ENCODE results near the gene PLAAT3. TPM values are rescaled to one million over a fixed set of nuclear protein-coding genes. Genes with fewer than 3 reads are reported as not detected.

Gene PLAAT3
- total and polyA plus RNA-seq, 4 donors: 13.4 to 90.1 (median 54.3) TPM

DNA sequence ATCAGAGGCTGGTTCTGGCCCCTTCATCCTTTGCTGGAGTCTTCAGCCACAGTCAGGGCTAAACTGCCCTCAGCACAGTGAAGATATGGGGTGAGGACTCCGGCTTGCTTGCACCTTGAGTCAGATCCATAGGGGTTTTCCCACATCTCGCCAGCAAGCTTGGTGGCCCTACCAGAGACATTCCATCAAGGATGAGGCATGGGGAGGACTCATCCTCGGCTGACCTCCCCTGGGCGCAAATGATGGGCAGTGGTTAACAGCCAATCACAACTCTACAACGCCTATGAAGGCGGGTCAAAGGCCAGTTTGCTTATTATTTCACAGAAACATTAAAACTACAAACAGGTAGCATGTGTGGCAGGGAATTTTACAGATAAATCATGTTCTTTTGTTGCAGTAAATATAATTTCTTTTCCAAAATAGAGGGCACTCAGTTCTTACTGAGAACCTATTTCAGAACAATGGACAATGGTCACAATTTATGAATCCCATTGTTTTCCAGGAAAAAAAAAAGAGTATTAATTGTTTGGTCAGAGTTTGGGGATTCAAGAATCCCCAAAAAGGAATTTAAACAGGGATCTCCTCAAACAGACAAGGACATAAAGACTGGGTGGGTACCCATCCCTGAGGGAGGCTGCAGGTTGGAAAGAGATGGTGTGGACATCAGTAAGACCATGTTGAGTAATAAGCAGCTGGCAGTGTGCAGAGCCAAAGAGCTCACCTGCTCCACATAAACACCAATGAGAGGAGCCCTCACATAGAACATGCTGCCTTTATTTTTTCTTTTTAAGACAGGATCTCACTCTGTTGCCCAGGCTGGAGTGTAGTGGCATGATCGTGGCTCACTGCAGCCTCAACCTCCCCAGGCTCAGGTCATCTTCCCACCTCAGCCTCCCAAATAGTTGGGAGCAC, 14.8 kb downstream of the PLAAT3 start:
- TF ChIP-seq, protein P1, sequence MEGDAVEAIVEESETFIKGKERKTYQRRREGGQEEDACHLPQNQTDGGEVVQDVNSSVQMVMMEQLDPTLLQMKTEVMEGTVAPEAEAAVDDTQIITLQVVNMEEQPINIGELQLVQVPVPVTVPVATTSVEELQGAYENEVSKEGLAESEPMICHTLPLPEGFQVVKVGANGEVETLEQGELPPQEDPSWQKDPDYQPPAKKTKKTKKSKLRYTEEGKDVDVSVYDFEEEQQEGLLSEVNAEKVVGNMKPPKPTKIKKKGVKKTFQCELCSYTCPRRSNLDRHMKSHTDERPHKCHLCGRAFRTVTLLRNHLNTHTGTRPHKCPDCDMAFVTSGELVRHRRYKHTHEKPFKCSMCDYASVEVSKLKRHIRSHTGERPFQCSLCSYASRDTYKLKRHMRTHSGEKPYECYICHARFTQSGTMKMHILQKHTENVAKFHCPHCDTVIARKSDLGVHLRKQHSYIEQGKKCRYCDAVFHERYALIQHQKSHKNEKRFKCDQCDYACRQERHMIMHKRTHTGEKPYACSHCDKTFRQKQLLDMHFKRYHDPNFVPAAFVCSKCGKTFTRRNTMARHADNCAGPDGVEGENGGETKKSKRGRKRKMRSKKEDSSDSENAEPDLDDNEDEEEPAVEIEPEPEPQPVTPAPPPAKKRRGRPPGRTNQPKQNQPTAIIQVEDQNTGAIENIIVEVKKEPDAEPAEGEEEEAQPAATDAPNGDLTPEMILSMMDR (IDR thresholded peaks at IDR 0.05; ENCODE audit: low read depth, low read length, missing input control): no peak
- TF ChIP-seq FOXA2 (IDR thresholded peaks at IDR 0.05): no peak
- TF ChIP-seq RXRA (IDR thresholded peaks at IDR 0.05): no peak
- TF ChIP-seq, protein P2, sequence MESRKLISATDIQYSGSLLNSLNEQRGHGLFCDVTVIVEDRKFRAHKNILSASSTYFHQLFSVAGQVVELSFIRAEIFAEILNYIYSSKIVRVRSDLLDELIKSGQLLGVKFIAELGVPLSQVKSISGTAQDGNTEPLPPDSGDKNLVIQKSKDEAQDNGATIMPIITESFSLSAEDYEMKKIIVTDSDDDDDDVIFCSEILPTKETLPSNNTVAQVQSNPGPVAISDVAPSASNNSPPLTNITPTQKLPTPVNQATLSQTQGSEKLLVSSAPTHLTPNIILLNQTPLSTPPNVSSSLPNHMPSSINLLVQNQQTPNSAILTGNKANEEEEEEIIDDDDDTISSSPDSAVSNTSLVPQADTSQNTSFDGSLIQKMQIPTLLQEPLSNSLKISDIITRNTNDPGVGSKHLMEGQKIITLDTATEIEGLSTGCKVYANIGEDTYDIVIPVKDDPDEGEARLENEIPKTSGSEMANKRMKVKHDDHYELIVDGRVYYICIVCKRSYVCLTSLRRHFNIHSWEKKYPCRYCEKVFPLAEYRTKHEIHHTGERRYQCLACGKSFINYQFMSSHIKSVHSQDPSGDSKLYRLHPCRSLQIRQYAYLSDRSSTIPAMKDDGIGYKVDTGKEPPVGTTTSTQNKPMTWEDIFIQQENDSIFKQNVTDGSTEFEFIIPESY (IDR thresholded peaks at IDR 0.05): no peak
- no peak for TF ChIP-seq HNF4G (IDR thresholded peaks at IDR 0.05)
- no peak for TF ChIP-seq RAD21 (IDR thresholded peaks at IDR 0.05)
- TF ChIP-seq YY1 (IDR thresholded peaks at IDR 0.05): no peak
- TF ChIP-seq, protein P3, sequence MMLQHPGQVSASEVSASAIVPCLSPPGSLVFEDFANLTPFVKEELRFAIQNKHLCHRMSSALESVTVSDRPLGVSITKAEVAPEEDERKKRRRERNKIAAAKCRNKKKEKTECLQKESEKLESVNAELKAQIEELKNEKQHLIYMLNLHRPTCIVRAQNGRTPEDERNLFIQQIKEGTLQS (IDR thresholded peaks at IDR 0.05): no peak
- TF ChIP-seq, protein P4, sequence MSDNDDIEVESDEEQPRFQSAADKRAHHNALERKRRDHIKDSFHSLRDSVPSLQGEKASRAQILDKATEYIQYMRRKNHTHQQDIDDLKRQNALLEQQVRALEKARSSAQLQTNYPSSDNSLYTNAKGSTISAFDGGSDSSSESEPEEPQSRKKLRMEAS (IDR thresholded peaks at IDR 0.05): no peak
- no peak for TF ChIP-seq GABPA (IDR thresholded peaks at IDR 0.05 in 1 of 2, conservative IDR thresholded peaks at IDR 0.05 in 1 of 2)
- TF ChIP-seq NR2F2 (IDR thresholded peaks at IDR 0.05): no peak
- TF ChIP-seq HNF4A (conservative IDR thresholded peaks at IDR 0.05): no peak
- no peak for DNase-seq (ENCODE audit: low spot score)
- Histone ChIP-seq H3K4me3 (ENCODE audit: low read depth in 1 of 3, low read length in 3 of 3) (no peak overlapping the region), H3K27me3 (ENCODE audit: control insufficient read depth in 4 of 4, insufficient read depth in 4 of 4, low read length in 3 of 4) (no peaks in the 10 kb centered on the region), H3K36me3 (ENCODE audit: control insufficient read depth in 4 of 4, insufficient read depth in 3 of 4, low read depth in 1 of 4, low read length in 3 of 4) (peaks cover 0 to 16% (median 10%) of the 10 kb centered on the region in 4 donors), H3K27ac (ENCODE audit: low read depth in 1 of 2, low read length in 2 of 2) (no peak overlapping the region), H3K4me1 (ENCODE audit: control insufficient read depth in 4 of 4, insufficient read depth in 4 of 4, low read length in 3 of 4) (peaks cover 0 to 5% (median 2%) of the 10 kb centered on the region in 4 donors), H3K9me3 (ENCODE audit: control insufficient read depth in 4 of 4, low read length in 3 of 4) (no peaks in the 10 kb centered on the region), H3K9ac (ENCODE audit: low read depth in 1 of 2, low read length in 2 of 2) (no peak overlapping the region)
- 92% methylated on average over 7 of the region's 7 CpGs for WGBS

DNA sequence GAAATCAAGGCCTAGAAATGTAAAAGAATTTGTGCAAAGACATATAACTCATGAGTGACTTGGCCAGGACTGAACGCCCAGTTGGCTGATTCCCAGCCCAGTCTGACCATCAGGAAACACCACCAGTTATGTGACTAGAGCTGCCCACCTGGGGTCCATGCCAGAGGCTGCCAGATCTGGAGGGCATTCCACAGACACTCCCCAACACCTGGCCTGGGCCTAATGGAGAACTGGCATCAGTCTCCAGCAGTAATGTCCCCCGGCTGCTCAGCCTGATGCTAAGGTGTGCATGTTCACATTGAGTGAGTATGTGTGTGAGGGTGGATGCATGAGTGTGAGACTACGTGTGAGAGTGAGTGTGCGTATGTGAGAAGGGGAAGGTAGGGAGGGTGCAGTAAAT, 15.7 kb downstream of the PLAAT3 start:
- no peak overlapping the region for H3K4me3 ChIP-seq (ENCODE audit: low read depth in 1 of 3, low read length in 3 of 3)
- 85% methylated on average over 4 of the region's 4 CpGs for WGBS
- no peak overlapping the region for H3K9ac ChIP-seq (ENCODE audit: low read depth in 1 of 2, low read length in 2 of 2)
- H3K9me3 ChIP-seq (ENCODE audit: control insufficient read depth in 4 of 4, low read length in 3 of 4): no peaks in the 10 kb centered on the region
- peaks cover 2 to 18% (median 10%) of the 10 kb centered on the region in 4 donors for H3K36me3 ChIP-seq (ENCODE audit: control insufficient read depth in 4 of 4, insufficient read depth in 3 of 4, low read depth in 1 of 4, low read length in 3 of 4)
- H3K27me3 ChIP-seq (ENCODE audit: control insufficient read depth in 4 of 4, insufficient read depth in 4 of 4, low read length in 3 of 4): no peaks in the 10 kb centered on the region
- peaks cover 0 to 5% (median 2%) of the 10 kb centered on the region in 4 donors for H3K4me1 ChIP-seq (ENCODE audit: control insufficient read depth in 4 of 4, insufficient read depth in 4 of 4, low read length in 3 of 4)
- H3K27ac ChIP-seq (ENCODE audit: low read depth in 1 of 2, low read length in 2 of 2): no peak overlapping the region
- TF ChIP-seq RXRA (IDR thresholded peaks at IDR 0.05) (no peak), RAD21 (IDR thresholded peaks at IDR 0.05) (no peak), FOXA1 (IDR thresholded peaks at IDR 0.05) (no peak), EGR1 (IDR thresholded peaks at IDR 0.05; ENCODE audit: low read depth in 2 of 2) (no peak), GABPA (IDR thresholded peaks at IDR 0.05 in 1 of 2, conservative IDR thresholded peaks at IDR 0.05 in 1 of 2) (no peak), TAF1 (conservative IDR thresholded peaks at IDR 0.05) (no peak), HNF4G (IDR thresholded peaks at IDR 0.05) (no peak), JUND (IDR thresholded peaks at IDR 0.05) (no peak), HNF4A (conservative IDR thresholded peaks at IDR 0.05) (no peak), NR2F2 (IDR thresholded peaks at IDR 0.05) (no peak), SP1 (IDR thresholded peaks at IDR 0.05) (no peak), YY1 (IDR thresholded peaks at IDR 0.05) (no peak)
- TF ChIP-seq, protein P2 (IDR thresholded peaks at IDR 0.05): no peak
- TF ChIP-seq, protein P5, sequence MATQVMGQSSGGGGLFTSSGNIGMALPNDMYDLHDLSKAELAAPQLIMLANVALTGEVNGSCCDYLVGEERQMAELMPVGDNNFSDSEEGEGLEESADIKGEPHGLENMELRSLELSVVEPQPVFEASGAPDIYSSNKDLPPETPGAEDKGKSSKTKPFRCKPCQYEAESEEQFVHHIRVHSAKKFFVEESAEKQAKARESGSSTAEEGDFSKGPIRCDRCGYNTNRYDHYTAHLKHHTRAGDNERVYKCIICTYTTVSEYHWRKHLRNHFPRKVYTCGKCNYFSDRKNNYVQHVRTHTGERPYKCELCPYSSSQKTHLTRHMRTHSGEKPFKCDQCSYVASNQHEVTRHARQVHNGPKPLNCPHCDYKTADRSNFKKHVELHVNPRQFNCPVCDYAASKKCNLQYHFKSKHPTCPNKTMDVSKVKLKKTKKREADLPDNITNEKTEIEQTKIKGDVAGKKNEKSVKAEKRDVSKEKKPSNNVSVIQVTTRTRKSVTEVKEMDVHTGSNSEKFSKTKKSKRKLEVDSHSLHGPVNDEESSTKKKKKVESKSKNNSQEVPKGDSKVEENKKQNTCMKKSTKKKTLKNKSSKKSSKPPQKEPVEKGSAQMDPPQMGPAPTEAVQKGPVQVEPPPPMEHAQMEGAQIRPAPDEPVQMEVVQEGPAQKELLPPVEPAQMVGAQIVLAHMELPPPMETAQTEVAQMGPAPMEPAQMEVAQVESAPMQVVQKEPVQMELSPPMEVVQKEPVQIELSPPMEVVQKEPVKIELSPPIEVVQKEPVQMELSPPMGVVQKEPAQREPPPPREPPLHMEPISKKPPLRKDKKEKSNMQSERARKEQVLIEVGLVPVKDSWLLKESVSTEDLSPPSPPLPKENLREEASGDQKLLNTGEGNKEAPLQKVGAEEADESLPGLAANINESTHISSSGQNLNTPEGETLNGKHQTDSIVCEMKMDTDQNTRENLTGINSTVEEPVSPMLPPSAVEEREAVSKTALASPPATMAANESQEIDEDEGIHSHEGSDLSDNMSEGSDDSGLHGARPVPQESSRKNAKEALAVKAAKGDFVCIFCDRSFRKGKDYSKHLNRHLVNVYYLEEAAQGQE (IDR thresholded peaks at IDR 0.05): no peak
- TF ChIP-seq, protein P3 (IDR thresholded peaks at IDR 0.05): no peak
- TF ChIP-seq, protein P4 (IDR thresholded peaks at IDR 0.05): no peak
- DNase-seq (ENCODE audit: low spot score): no peak

Data from liver (tissue), 9 donors.